Peyer's patch (tissue), 4 donors: ENCODE measurements around the gene ATP9B. TPM values are rescaled to one million over a fixed set of nuclear protein-coding genes. Genes with fewer than 3 reads are reported as not detected.
A peak's percentile ranks its signal among the peaks of the same experiment; 100 is the strongest.

ENCODE experiments used
- DNase-seq, 3 donors: peaks; one replicate each; pipeline ENCODE4 v3.0.0-alpha.2; 2017 to 2019
- H3K27ac ChIP-seq, 4 donors: fragments of 200-600 bp; sonication (generic); one replicate each; pipeline ENCODE4 v1.5.1; 2016 to 2019
- H3K27me3 ChIP-seq, 2 donors: fragments of 200-600 bp; sonication (generic); one replicate each; pipeline ENCODE4 v1.5.1; 2019
- H3K36me3 ChIP-seq, 3 donors: fragments of 200-600 bp; sonication (generic); one replicate each; pipeline ENCODE4 v1.5.1; 2016 to 2019
- H3K4me1 ChIP-seq, 4 donors: fragments of 200-600 bp; sonication (generic); one replicate each; pipeline ENCODE4 v1.5.1; 2016 to 2019
- H3K4me3 ChIP-seq, 4 donors: fragments of 200-600 bp; sonication (generic); 1 replicate in 3 of 4; 2 replicates in 1 of 4; pipeline ENCODE4 v1.5.1; 2016 to 2019; ENCODE audit warnings: mild to moderate bottlenecking in 1 of 4
- H3K9me3 ChIP-seq, 4 donors: fragments of 200-600 bp; sonication (generic); one replicate each; pipeline ENCODE4 v1.5.1; 2016 to 2019; ENCODE audit warnings: mild to moderate bottlenecking in 1 of 4
- CTCF ChIP-seq, 6 experiments: fragments of 450-650 bp in 4 of 6; fragments of 200-600 bp in 2 of 6; sonication (generic) in 1 of 6; IDR thresholded peaks; one replicate each; pipeline ENCODE4 v1.5.1; 2017 to 2019; ENCODE audit warnings: antibody characterized with exemption in 6 of 6, mild to moderate bottlenecking in 3 of 6, moderate library complexity in 1 of 6
- POLR2A ChIP-seq, 2 donors: fragments of 450-650 bp; IDR thresholded peaks; one replicate each; pipeline ENCODE4 v1.5.1; 2017; ENCODE audit warnings: antibody characterized with exemption in 2 of 2, mild to moderate bottlenecking in 2 of 2, moderate library complexity in 2 of 2
- total RNA-seq, 4 donors: library from RNA; depleted of rRNA; stranded (reverse); fragments of >200 nt; gene quantifications; one replicate each; pipeline ENCODE4 v1.1.0, GENCODE V29; 2016

The ATP9B gene
- total RNA-seq, 4 donors from 2014 or later, result 37.5 to 107 (median 61.9) TPM

- TF ChIP-seq CTCF (IDR thresholded peaks at IDR 0.05) (no peak), POLR2A (IDR thresholded peaks at IDR 0.05) (no peak)
- H3K27me3 ChIP-seq, result no peaks in the 10 kb centered on the region
- no peak overlapping the region for H3K4me3 ChIP-seq
- H3K9me3 ChIP-seq, result no peaks in the 10 kb centered on the region
- H3K4me1 ChIP-seq, result no peaks in the 10 kb centered on the region
- no peak for DNase-seq
- H3K36me3 ChIP-seq, result no peaks in the 10 kb centered on the region
- no peak overlapping the region for H3K27ac ChIP-seq
These were observed 19.2 kb upstream of the ATP9B start for GRCh38 chr18:79050005-79050404.

GRCh38 chr18:79056827-79057367 lies 12.3 kb upstream of the ATP9B start:
- Histone ChIP-seq H3K27me3 (no peaks in the 10 kb centered on the region), H3K9me3 (no peaks in the 10 kb centered on the region), H3K36me3 (no peaks in the 10 kb centered on the region), H3K4me3 (no peak overlapping the region), H3K4me1 (no peaks in the 10 kb centered on the region), H3K27ac (no peak overlapping the region)
- peak in 1 of 3 donors; percentile 23 for DNase-seq
- TF ChIP-seq CTCF (IDR thresholded peaks at IDR 0.05), result no peak
- TF ChIP-seq POLR2A (IDR thresholded peaks at IDR 0.05), result no peak

- Histone ChIP-seq H3K9me3 (no peaks in the 10 kb centered on the region), H3K36me3 (no peaks in the 10 kb centered on the region), H3K27ac (no peak overlapping the region), H3K4me3 (no peak overlapping the region), H3K27me3 (no peaks in the 10 kb centered on the region), H3K4me1 (no peaks in the 10 kb centered on the region)
- TF ChIP-seq POLR2A (IDR thresholded peaks at IDR 0.05) (no peak), CTCF (IDR thresholded peaks at IDR 0.05) (no peak)
- no peak for DNase-seq
These were observed 11.2 kb upstream of the ATP9B start for GRCh38 chr18:79058007-79058406.

GRCh38 chr18:79062806-79063205 lies 6.4 kb upstream of the ATP9B start:
- TF ChIP-seq POLR2A (IDR thresholded peaks at IDR 0.05) (no peak), CTCF (IDR thresholded peaks at IDR 0.05) (no peak)
- Histone ChIP-seq H3K36me3 (no peaks in the 10 kb centered on the region), H3K27ac (no peak overlapping the region), H3K9me3 (no peaks in the 10 kb centered on the region), H3K27me3 (no peaks in the 10 kb centered on the region), H3K4me1 (no peaks in the 10 kb centered on the region), H3K4me3 (no peak overlapping the region)
- no peak for DNase-seq

- no peaks in the 10 kb centered on the region for H3K27me3 ChIP-seq
- H3K4me1 ChIP-seq, result no peaks in the 10 kb centered on the region
- no peak for DNase-seq
- no peak overlapping the region for H3K4me3 ChIP-seq
- no peaks in the 10 kb centered on the region for H3K9me3 ChIP-seq
- no peak overlapping the region for H3K27ac ChIP-seq
- no peaks in the 10 kb centered on the region for H3K36me3 ChIP-seq
- TF ChIP-seq POLR2A (IDR thresholded peaks at IDR 0.05) (no peak), CTCF (IDR thresholded peaks at IDR 0.05) (no peak)
These were observed 5.0 kb upstream of the ATP9B start for GRCh38 chr18:79064228-79064627.

- DNase-seq, result no peak
- H3K4me1 ChIP-seq, result peaks cover 0 to 7% (median 4%) of the 10 kb centered on the region in 4 donors
- no peaks in the 10 kb centered on the region for H3K36me3 ChIP-seq
- no peak for TF ChIP-seq POLR2A (IDR thresholded peaks at IDR 0.05)
- H3K27me3 ChIP-seq, result no peaks in the 10 kb centered on the region
- no peak overlapping the region for H3K27ac ChIP-seq
- no peak overlapping the region for H3K4me3 ChIP-seq
- no peaks in the 10 kb centered on the region for H3K9me3 ChIP-seq
These were observed 3.4 kb upstream of the ATP9B start for GRCh38 chr18:79065802-79066201.
